HUES6 (cell line): ENCODE measurements around the gene PEX1.
A peak's percentile ranks its signal among the peaks of the same experiment; 100 is the strongest.

ENCODE experiments used
- H3K27ac ChIP-seq: 2 replicates; pipeline ENCODE4 v1.7.0; 2013; ENCODE audit warnings: low read depth, mild to moderate bottlenecking, low read length, inconsistent platforms
- H3K27me3 ChIP-seq: 2 replicates; pipeline ENCODE4 v1.6.1; 2013; ENCODE audit warnings: low read length; ENCODE audit not compliant: control insufficient read depth, insufficient read depth
- H3K36me3 ChIP-seq: 2 replicates; pipeline ENCODE4 v1.6.1; 2013; ENCODE audit warnings: low read length; ENCODE audit not compliant: control insufficient read depth, insufficient read depth
- H3K4me1 ChIP-seq: 2 replicates; pipeline ENCODE4 v1.6.1; 2013; ENCODE audit warnings: low read length; ENCODE audit not compliant: control insufficient read depth, insufficient read depth
- H3K4me3 ChIP-seq: 2 replicates; pipeline ENCODE4 v1.5.1; 2013; ENCODE audit warnings: low read depth, low read length
- H3K9ac ChIP-seq: one replicate; pipeline ENCODE4 v1.6.1; 2013; ENCODE audit warnings: mild to moderate bottlenecking, low read length
- H3K9me3 ChIP-seq: 2 replicates; pipeline ENCODE4 v1.6.1; 2013; ENCODE audit warnings: low read depth, low read length; ENCODE audit not compliant: control insufficient read depth, insufficient read depth

PEX1 gene

DNA sequence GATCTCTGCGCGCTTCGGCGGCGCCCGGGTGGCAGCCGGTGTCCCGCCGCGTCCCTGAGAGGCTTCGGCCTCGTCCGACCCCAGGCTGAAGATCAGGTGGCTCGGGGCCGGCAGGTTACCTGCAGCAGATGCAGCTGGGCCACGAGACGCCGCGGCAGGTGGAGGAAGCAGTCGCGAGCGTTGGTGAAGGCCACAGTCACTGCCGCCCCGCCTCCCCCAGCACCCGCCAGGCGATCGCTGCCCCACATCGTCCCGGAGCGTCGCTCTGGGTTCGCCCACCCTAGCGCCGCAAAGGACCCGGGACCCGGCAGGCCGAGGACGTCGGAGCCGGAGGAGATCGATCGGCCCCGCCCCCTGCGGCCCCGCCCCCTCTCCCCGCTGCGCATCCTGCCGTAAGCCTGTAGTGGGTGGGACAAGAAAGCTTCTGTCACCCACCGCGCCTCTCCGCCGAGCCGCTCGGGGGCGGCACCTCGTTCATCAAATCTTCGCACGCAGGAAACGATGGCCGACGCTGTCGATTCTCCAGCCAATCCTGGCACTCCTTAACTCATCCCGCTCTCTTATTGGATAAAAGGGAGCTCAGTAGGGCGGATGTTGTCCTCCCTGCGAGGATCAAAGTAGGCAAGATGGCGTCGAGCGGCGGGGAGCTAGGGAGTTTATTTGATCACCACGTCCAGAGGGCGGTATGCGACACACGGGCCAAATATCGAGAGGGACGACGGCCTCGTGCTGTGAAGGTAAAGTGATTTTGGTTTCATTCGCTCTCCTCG lies at the start of gene PEX1, which contains the start of gene RBM48:
Gene PEX1, minus strand, starts transcription at position 333 of the 770 bp plus-strand sequence. Its CDS starts 85 bp downstream, at position 248.
Gene RBM48, plus strand, starts transcription at position 608 of the 770 bp plus-strand sequence. Its CDS starts 19 bp downstream, at position 627.
- Histone ChIP-seq H3K27ac (peak within 1 kb of the TSS; percentile 84), H3K4me3 (peak within 1 kb of the TSS; percentile 95)

DNA sequence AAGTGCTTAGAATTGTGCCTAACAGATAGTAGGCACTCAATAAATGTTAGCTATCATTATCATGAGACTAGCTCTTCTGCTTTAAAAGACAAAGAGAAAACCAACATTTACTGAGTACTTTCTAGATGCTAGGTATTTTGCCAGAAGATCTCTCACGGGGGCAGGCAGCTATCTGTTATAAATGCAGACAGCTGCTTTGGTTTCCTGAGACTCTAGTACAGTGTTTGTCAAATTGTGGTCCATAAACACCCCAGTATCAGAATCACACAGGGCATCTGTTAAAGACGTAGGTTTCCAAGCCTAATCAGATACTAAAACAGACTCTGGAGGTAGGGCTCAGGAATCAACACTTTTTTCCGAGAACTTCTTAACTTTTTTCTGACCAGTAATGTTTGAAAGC lies 48.0 kb upstream of the PEX1 start:
- Histone ChIP-seq H3K9me3 (no peaks in the 10 kb centered on the region), H3K4me3 (no peak overlapping the region), H3K27ac (no peak overlapping the region), H3K4me1 (no peaks in the 10 kb centered on the region), H3K36me3 (peaks cover 89% of the 10 kb centered on the region), H3K27me3 (no peaks in the 10 kb centered on the region), H3K9ac (no peak overlapping the region)

More for the DNA sequence above, at the start of gene PEX1, which contains the start of gene RBM48:
- no peaks in the 10 kb centered on the region for H3K9me3 ChIP-seq
- no peaks in the 10 kb centered on the region for H3K27me3 ChIP-seq
- H3K36me3 ChIP-seq, result peaks cover 24% of the 10 kb centered on the region
- no peaks in the 10 kb centered on the region for H3K4me1 ChIP-seq
- peak within 1 kb of the TSS; percentile 96 for H3K9ac ChIP-seq

DNA sequence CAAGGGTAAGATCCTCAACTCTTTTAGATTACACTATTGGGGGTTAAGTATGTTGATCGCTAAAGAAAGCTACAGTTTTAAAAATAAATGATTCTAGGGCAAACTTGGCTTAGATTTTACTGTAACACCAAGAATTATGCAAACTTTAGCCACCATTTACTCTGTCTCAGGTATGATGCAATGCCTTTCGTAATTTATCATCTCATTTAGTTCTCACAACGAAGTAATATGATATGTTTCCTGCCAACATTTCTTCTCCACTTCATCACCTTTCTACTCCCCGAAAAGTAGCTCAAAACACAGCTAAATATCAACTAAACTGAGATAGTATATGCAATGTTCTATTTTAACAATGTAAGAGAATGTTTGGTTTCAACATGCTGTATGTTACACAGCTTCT lies 40.8 kb upstream of the PEX1 start:
- Histone ChIP-seq H3K9ac (no peak overlapping the region), H3K27me3 (no peaks in the 10 kb centered on the region), H3K36me3 (peaks cover 81% of the 10 kb centered on the region), H3K4me3 (no peak overlapping the region), H3K9me3 (no peaks in the 10 kb centered on the region), H3K4me1 (no peaks in the 10 kb centered on the region), H3K27ac (no peak overlapping the region)

DNA sequence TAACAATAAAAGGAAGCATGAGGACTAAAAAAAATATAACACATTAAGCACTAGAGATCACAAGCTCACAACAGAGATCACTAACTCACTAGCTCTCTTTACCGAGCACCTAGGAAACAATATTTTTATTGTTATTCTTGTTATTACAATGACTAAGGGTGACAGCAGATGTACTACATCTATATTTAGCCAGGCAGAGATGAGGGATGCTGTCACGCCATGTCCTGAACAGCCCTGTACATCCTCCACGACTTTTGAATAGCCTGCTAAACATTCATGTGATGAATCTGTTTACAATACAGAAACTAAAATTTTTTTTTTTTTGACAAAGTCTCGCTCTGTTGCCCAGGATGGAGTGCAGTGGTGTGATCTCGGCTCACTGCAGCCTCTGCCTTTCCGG lies 39.1 kb upstream of the PEX1 start:
- Histone ChIP-seq H3K27ac (no peak overlapping the region), H3K9ac (no peak overlapping the region), H3K36me3 (peaks cover 86% of the 10 kb centered on the region), H3K4me1 (no peaks in the 10 kb centered on the region), H3K27me3 (no peaks in the 10 kb centered on the region), H3K9me3 (no peaks in the 10 kb centered on the region), H3K4me3 (no peak overlapping the region)

DNA sequence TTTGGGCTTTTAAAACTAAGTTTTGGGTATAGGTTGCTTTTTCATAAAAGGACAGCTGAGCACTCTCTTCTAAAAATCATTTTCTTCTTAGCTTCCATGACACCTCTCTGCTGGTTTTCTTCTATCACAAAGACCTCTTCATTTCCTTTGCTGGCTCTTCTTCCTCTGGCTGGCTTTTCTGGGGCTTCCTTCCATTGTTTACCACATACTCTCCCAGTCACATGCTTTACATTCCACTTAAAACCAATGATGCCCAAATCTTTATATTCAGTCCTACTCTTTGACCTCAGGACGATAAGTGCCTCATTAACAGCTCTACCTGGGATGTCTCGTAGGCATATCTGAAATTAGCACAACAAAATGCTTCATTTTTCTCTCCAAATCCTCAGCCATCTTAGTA lies 35.0 kb upstream of the PEX1 start:
- Histone ChIP-seq H3K4me1 (no peaks in the 10 kb centered on the region), H3K4me3 (no peak overlapping the region), H3K36me3 (peaks cover 68% of the 10 kb centered on the region), H3K27me3 (no peaks in the 10 kb centered on the region), H3K9me3 (no peaks in the 10 kb centered on the region), H3K27ac (no peak overlapping the region), H3K9ac (no peak overlapping the region)

DNA sequence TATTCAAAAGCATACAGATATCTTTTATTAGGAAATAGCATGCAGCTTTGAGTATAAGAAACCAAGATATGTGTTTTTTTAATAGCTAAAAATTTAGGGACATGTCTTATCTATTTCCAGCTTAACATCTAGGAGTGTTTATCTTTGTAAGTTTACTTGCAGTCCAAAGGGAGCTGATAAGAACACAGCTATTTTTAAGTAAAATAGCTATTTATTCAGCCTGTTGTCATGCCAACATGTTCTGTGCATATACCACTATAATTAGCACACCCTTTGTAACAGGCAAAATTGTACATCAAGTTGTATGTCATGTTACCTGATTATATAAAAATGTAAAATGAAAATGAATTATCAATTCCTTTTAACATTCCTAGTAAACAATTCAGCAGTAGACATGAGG lies 32.3 kb upstream of the PEX1 start:
- Histone ChIP-seq H3K27ac (no peak overlapping the region), H3K36me3 (peaks cover 41% of the 10 kb centered on the region), H3K4me3 (no peak overlapping the region), H3K27me3 (no peaks in the 10 kb centered on the region), H3K9ac (no peak overlapping the region), H3K4me1 (no peaks in the 10 kb centered on the region), H3K9me3 (no peaks in the 10 kb centered on the region)

DNA sequence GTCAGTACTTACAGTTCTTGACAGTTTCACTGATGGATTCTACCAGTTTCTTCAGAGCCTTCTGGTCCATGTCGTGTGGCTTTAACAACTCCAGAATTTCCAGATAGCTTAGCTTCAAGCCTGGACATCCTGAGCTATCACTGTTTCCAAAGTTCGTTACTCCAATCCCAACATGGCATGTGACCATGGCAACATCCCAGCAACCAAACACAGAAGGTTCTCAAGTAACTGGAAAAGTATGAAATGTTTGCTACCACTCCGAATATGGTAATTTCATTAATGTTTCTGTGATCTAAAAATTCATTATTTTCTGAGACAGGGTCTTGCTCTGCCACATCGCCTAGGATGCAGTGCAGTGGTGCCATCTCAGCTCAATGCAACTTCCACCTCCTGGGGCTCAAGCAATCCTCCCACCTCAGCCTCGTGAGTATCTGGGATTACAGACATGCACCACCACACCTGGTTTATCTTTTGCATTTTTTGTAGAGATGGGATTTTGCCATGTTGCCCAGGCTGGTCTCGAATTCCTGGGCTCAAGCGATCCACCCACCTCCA lies 29.6 kb upstream of the PEX1 start:
- H3K4me1 ChIP-seq, result no peaks in the 10 kb centered on the region
- H3K36me3 ChIP-seq, result peaks cover 20% of the 10 kb centered on the region
- no peak overlapping the region for H3K9ac ChIP-seq
- H3K9me3 ChIP-seq, result no peaks in the 10 kb centered on the region
- no peak overlapping the region for H3K27ac ChIP-seq
- no peak overlapping the region for H3K4me3 ChIP-seq
- H3K27me3 ChIP-seq, result no peaks in the 10 kb centered on the region

DNA sequence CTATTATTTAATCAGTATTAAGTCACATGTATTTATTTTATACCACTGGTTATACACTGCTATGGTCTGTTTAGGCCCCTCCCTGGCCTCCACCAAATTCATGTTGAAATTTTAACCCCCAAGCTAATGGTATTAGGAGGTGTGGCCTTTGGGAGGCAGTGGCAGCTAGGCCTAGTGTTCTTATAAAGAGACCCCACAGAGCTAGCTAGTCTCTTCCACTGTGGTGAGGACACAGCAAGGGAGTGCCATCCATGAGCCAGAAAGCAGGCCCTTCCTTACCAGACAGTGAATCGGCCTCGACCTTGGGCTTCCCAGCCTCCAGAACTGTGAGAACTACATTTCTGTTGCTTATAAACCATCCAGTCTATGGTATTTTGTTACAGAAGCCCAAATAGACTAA lies 28.9 kb upstream of the PEX1 start:
- no peak overlapping the region for H3K27ac ChIP-seq
- H3K9ac ChIP-seq, result no peak overlapping the region
- H3K36me3 ChIP-seq, result peaks cover 15% of the 10 kb centered on the region
- no peaks in the 10 kb centered on the region for H3K9me3 ChIP-seq
- H3K4me1 ChIP-seq, result no peaks in the 10 kb centered on the region
- no peaks in the 10 kb centered on the region for H3K27me3 ChIP-seq
- no peak overlapping the region for H3K4me3 ChIP-seq

DNA sequence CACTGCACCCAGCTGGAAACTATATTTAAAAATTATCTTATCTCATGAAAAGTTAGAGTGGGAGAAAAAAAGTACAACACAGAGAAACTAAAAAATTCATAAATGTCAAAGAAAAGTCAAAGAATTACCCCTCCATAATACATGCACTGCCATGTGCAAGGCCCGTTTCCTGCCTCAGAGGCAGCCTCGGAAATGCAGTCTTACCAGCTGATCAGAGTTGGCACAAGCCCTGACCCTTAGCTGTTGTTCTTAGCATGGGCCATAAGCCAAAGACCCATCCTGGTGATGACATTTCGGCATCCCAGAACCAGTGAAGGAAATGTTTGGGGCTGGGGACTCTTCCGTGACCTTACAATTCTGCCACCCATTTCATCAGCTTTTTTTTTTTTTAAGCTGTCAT lies 21.9 kb upstream of the PEX1 start:
- peaks cover 6% of the 10 kb centered on the region; the same call in 1 of the 2 replicates for H3K9me3 ChIP-seq
- H3K4me1 ChIP-seq, result no peaks in the 10 kb centered on the region
- H3K36me3 ChIP-seq, result no peaks in the 10 kb centered on the region
- H3K27ac ChIP-seq, result no peak overlapping the region
- H3K27me3 ChIP-seq, result no peaks in the 10 kb centered on the region
- no peak overlapping the region for H3K4me3 ChIP-seq
- H3K9ac ChIP-seq, result no peak overlapping the region

DNA sequence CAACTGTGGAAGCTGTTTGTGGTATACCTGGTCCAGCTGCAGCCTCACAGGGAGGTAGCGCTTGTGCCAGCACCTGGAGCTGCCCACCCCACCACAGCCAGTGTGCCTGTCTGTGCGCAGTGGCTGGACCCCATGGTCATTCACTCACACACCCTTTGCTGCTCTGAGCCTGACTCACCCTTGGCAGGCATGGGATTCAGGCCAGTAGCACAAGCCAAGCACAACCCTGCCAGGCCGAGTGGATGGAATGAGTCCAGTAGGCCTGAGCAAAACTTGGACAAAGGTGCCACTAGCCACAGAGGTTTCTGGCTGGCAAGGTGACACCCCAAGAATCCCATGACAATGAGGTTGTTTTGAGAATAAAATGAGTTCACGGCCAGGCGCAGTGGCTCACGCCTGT lies 19.3 kb upstream of the PEX1 start:
- peaks cover 6% of the 10 kb centered on the region; the same call in 1 of the 2 replicates for H3K9me3 ChIP-seq
- H3K4me3 ChIP-seq, result no peak overlapping the region
- H3K36me3 ChIP-seq, result no peaks in the 10 kb centered on the region
- no peaks in the 10 kb centered on the region for H3K4me1 ChIP-seq
- no peaks in the 10 kb centered on the region for H3K27me3 ChIP-seq
- no peak overlapping the region for H3K27ac ChIP-seq
- H3K9ac ChIP-seq, result no peak overlapping the region

DNA sequence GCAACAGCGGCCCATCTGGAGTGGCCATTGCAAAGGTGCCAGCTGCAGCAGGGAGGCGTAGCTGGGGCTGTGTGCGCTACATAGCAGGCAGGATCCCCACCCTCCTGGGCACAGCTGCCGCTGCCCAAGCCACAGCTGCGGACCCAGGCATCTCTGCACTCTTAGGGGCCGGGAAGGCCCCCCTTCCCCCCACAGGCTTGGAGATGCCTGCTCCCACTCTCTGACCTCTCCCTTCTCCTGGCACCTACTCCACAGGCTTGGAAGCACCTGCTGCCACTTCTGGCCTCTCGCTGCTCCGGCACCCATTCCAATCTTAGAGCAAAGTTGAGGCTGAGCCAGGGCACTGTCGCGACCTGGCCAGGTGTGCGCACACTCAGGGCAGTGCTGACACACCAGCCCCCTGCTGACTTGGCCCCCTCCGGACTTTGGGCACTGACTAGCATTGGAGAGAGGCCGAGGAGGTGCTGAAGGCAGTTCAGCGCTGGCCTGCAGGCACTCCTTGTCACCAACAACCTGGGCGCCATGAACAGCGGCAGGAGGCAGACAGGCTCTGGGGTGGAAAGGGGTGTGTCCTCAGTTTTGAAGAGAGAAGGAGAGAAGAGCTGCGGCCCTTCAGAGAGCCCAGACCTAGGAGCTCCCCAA lies 18.7 kb upstream of the PEX1 start:
- H3K27me3 ChIP-seq, result no peaks in the 10 kb centered on the region
- no peak overlapping the region for H3K27ac ChIP-seq

More for the DNA sequence above, 18.7 kb upstream of the PEX1 start:
- H3K36me3 ChIP-seq, result no peaks in the 10 kb centered on the region
- peaks cover 6% of the 10 kb centered on the region; the same call in 1 of the 2 replicates for H3K9me3 ChIP-seq
- H3K4me3 ChIP-seq, result no peak overlapping the region
- H3K4me1 ChIP-seq, result no peaks in the 10 kb centered on the region
- H3K9ac ChIP-seq, result no peak overlapping the region
